Measurements from ENCODE around the gene GHRH. TPM values are rescaled to one million over a fixed set of nuclear protein-coding genes. Genes with fewer than 3 reads are reported as not detected.

GHRH gene
- total and polyA plus RNA-seq, 4 donors = not detected

- Histone ChIP-seq H3K9ac (ENCODE audit: low read depth in 1 of 2, low read length in 2 of 2) (no peak overlapping the region), H3K9me3 (ENCODE audit: control insufficient read depth in 4 of 4, low read length in 3 of 4) (no peaks in the 10 kb centered on the region), H3K27ac (ENCODE audit: low read depth in 1 of 2, low read length in 2 of 2) (no peak overlapping the region), H3K27me3 (ENCODE audit: control insufficient read depth in 4 of 4, insufficient read depth in 4 of 4, low read length in 3 of 4) (no peaks in the 10 kb centered on the region), H3K4me1 (ENCODE audit: control insufficient read depth in 4 of 4, insufficient read depth in 4 of 4, low read length in 3 of 4) (peaks cover 0 to 2% (median 0%) of the 10 kb centered on the region in 4 donors), H3K36me3 (ENCODE audit: control insufficient read depth in 4 of 4, insufficient read depth in 3 of 4, low read depth in 1 of 4, low read length in 3 of 4) (peaks cover 4 to 28% (median 22%) of the 10 kb centered on the region in 4 donors), H3K4me3 (ENCODE audit: low read depth in 1 of 3, low read length in 3 of 3) (no peak overlapping the region)
- 88% methylated on average over 3 of the region's 3 CpGs for WGBS
- DNase-seq (ENCODE audit: low spot score) = no peak
- TF ChIP-seq REST (IDR thresholded peaks at IDR 0.05) (no peak), FOXA2 (IDR thresholded peaks at IDR 0.05) (no peak), HNF4G (IDR thresholded peaks at IDR 0.05) (no peak), EGR1 (IDR thresholded peaks at IDR 0.05; ENCODE audit: low read depth in 2 of 2) (no peak), CTCF (IDR thresholded peaks at IDR 0.05; ENCODE audit: low read depth, low read length, missing input control) (no peak), FOXA1 (IDR thresholded peaks at IDR 0.05) (no peak), GABPA (IDR thresholded peaks at IDR 0.05 in 1 of 2, conservative IDR thresholded peaks at IDR 0.05 in 1 of 2) (no peak)
These were observed 44.2 kb upstream of the GHRH start for GRCh38 chr20:37305839-37306238.

GRCh38 chr20:37305079-37305478, 43.5 kb upstream of the GHRH start:
- Histone ChIP-seq H3K4me3 (ENCODE audit: low read depth in 1 of 3, low read length in 3 of 3) (no peak overlapping the region), H3K4me1 (ENCODE audit: control insufficient read depth in 4 of 4, insufficient read depth in 4 of 4, low read length in 3 of 4) (peaks cover 0 to 2% (median 0%) of the 10 kb centered on the region in 4 donors), H3K9me3 (ENCODE audit: control insufficient read depth in 4 of 4, low read length in 3 of 4) (no peaks in the 10 kb centered on the region), H3K27me3 (ENCODE audit: control insufficient read depth in 4 of 4, insufficient read depth in 4 of 4, low read length in 3 of 4) (no peaks in the 10 kb centered on the region), H3K9ac (ENCODE audit: low read depth in 1 of 2, low read length in 2 of 2) (no peak overlapping the region), H3K27ac (ENCODE audit: low read depth in 1 of 2, low read length in 2 of 2) (no peak overlapping the region), H3K36me3 (ENCODE audit: control insufficient read depth in 4 of 4, insufficient read depth in 3 of 4, low read depth in 1 of 4, low read length in 3 of 4) (peaks cover 4 to 26% (median 22%) of the 10 kb centered on the region in 4 donors)
- TF ChIP-seq RXRA (IDR thresholded peaks at IDR 0.05) (no peak), MAX (IDR thresholded peaks at IDR 0.05) (no peak), NR2F2 (IDR thresholded peaks at IDR 0.05) (no peak), EGR1 (IDR thresholded peaks at IDR 0.05; ENCODE audit: low read depth in 2 of 2) (no peak), HNF4A (conservative IDR thresholded peaks at IDR 0.05) (no peak), TAF1 (conservative IDR thresholded peaks at IDR 0.05) (no peak), FOXA2 (IDR thresholded peaks at IDR 0.05) (no peak), ZBTB33 (IDR thresholded peaks at IDR 0.05) (no peak), SP1 (IDR thresholded peaks at IDR 0.05) (no peak), ATF3 (IDR thresholded peaks at IDR 0.05) (no peak), HNF4G (IDR thresholded peaks at IDR 0.05) (no peak), GABPA (IDR thresholded peaks at IDR 0.05 in 1 of 2, conservative IDR thresholded peaks at IDR 0.05 in 1 of 2) (no peak), YY1 (IDR thresholded peaks at IDR 0.05) (no peak), CTCF (IDR thresholded peaks at IDR 0.05; ENCODE audit: low read depth, low read length, missing input control) (no peak), FOXA1 (IDR thresholded peaks at IDR 0.05) (no peak)
- DNase-seq (ENCODE audit: low spot score) = no peak
- WGBS = 93% methylated on average over 6 of the region's 6 CpGs

Measured in liver (tissue), 9 donors.